ENCODE results near the gene RTN4.

DNA sequence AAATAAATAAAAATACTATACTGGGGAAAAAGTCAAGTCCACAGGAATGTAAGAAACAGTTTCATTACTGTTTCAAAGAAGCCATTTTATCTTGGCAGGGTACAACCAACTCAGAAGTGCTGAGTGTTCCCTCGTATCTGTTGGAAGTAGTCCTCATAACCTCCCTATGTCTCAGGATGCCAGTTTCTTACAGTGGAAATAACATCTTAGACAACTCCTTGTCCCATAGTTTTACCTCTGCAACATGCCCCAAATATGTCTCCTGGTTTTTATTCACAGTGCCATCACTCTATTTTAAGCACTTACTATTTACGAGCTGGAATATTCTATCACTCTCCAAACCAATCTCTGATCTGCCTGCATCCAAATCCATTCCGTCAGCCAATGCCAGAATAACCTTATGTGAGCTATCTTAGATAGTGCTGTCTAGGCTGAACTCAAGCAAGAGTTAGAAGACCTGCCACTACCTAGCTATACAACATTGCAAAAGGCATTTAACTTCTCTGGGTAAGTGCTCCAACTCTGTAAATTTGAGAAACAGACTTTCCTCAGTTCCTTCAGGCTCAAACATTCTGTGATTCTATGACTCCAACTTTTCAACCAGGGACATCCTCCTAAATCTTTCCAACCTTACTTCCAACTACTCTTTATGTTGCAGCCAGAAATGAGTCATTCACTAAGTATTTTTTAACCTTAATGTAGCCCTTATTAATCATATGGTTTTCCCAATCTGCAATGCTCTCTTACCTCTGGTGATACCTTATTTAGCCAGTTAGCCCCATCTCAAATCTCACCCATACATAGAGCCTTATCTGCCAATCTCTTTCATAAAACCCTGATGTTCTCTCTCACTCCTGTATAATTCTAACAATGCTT lies 66.7 kb downstream of the RTN4 start:
- TF ChIP-seq, protein P1, sequence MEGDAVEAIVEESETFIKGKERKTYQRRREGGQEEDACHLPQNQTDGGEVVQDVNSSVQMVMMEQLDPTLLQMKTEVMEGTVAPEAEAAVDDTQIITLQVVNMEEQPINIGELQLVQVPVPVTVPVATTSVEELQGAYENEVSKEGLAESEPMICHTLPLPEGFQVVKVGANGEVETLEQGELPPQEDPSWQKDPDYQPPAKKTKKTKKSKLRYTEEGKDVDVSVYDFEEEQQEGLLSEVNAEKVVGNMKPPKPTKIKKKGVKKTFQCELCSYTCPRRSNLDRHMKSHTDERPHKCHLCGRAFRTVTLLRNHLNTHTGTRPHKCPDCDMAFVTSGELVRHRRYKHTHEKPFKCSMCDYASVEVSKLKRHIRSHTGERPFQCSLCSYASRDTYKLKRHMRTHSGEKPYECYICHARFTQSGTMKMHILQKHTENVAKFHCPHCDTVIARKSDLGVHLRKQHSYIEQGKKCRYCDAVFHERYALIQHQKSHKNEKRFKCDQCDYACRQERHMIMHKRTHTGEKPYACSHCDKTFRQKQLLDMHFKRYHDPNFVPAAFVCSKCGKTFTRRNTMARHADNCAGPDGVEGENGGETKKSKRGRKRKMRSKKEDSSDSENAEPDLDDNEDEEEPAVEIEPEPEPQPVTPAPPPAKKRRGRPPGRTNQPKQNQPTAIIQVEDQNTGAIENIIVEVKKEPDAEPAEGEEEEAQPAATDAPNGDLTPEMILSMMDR (IDR thresholded peaks at IDR 0.05): no peak
- no peak for TF ChIP-seq POLR2A (IDR thresholded peaks at IDR 0.05)
- TF ChIP-seq EP300 (IDR thresholded peaks at IDR 0.05): no peak
